Prostate gland (tissue), 2 donors: ENCODE measurements around the gene RRAS2. TPM values are rescaled to one million over a fixed set of nuclear protein-coding genes. Genes with fewer than 3 reads are reported as not detected.
"Not testable (repeated sequence)": the region's sequence is repeated elsewhere in the genome, so short reads cannot be mapped to it uniquely, and the experiment has no call there.

Source experiments
- DNase-seq: peaks from one replicate; pipeline ENCODE4 v3.0.0-alpha.2; 2019; ENCODE audit warnings: low spot score
- H3K27ac ChIP-seq, 2 donors: fragments of 200-600 bp; sonication (generic); 2 replicates each; pipeline ENCODE4 v1.5.1; 2017 to 2019
- H3K27me3 ChIP-seq: fragments of 200-600 bp; sonication (generic); replicated peaks from 2 replicates; pipeline ENCODE4 v1.5.1; 2019; ENCODE audit not compliant: insufficient read depth
- H3K36me3 ChIP-seq, 2 donors: fragments of 200-600 bp; sonication (generic); 1 replicate in 1 of 2; 2 replicates in 1 of 2; pipeline versions ENCODE4 v1.5.1 to v1.8.1; 2017 to 2019
- H3K4me1 ChIP-seq: fragments of 200-600 bp; sonication (generic); replicated peaks from 2 replicates; pipeline ENCODE4 v1.5.1; 2019
- H3K4me3 ChIP-seq, 2 donors: fragments of 200-600 bp; sonication (generic); 2 replicates each; pipeline ENCODE4 v1.5.1; 2017 to 2019
- H3K9me3 ChIP-seq: fragments of 200-600 bp; sonication (generic); 2 replicates; pipeline ENCODE4 v1.5.1; 2017
- CTCF ChIP-seq, 4 experiments: fragments of 200-600 bp in 2 of 4; fragments of 450-650 bp in 2 of 4; sonication (generic) in 2 of 4; IDR thresholded peaks; 1 replicate in 3 of 4; 2 replicates in 1 of 4; pipeline ENCODE4 v1.5.1; 2016 to 2019; ENCODE audit warnings: antibody characterized with exemption in 4 of 4, mild to moderate bottlenecking in 2 of 4, moderate library complexity in 2 of 4
- POLR2A ChIP-seq: fragments of 450-650 bp; IDR thresholded peaks from one replicate; pipeline ENCODE4 v1.6.1; 2016; ENCODE audit warnings: antibody characterized with exemption, mild to moderate bottlenecking
- POLR2AphosphoS5 ChIP-seq: sonication (generic); formaldehyde crosslinking; IDR thresholded peaks from one replicate; pipeline ENCODE4 v1.6.1; 2017; ENCODE audit warnings: antibody characterized with exemption
- WGBS: methylation state at CpG from one replicate; pipeline ENCODE4 v1.1.5; 2018; 5-methylcytosine and 5-hydroxymethylcytosine counted together
- intact Hi-C: fragments of 100-400 bp; cut with DNase I; formaldehyde crosslinking; loops from one replicate; pipeline ENCODE4 v1.14.2; 2022
- total RNA-seq, 2 donors: library from RNA; depleted of rRNA; stranded (reverse); fragments of >200 nt; gene quantifications; one replicate each; pipeline ENCODE4 v1.1.0, GENCODE V29; 2016

The RRAS2 gene
- total RNA-seq, 2 donors from 2014 or later, result 40.5 to 59.6 TPM

- TF ChIP-seq POLR2AphosphoS5 (no peak), POLR2A (no peak), CTCF (IDR thresholded peaks at IDR 0.05) (no peak)
- no peaks in the 10 kb centered on the region for H3K4me1 ChIP-seq
- 88% methylated on average over 2 of the region's 2 CpGs for WGBS
- no peak overlapping the region for H3K27ac ChIP-seq
- H3K27me3 ChIP-seq, result no peaks in the 10 kb centered on the region
- H3K36me3 ChIP-seq, result no peaks in the 10 kb centered on the region
- no peak for DNase-seq
- H3K4me3 ChIP-seq, result no peak overlapping the region
- no peaks in the 10 kb centered on the region for H3K9me3 ChIP-seq
- intact Hi-C loops, result loop anchor here (5.0 kb wide), 1 partner anchor 38 kb away; no protein-coding TSS in a partner anchor
Observed at GRCh38 chr11:14350215-14350614, 8.8 kb downstream of the RRAS2 start.

DNA sequence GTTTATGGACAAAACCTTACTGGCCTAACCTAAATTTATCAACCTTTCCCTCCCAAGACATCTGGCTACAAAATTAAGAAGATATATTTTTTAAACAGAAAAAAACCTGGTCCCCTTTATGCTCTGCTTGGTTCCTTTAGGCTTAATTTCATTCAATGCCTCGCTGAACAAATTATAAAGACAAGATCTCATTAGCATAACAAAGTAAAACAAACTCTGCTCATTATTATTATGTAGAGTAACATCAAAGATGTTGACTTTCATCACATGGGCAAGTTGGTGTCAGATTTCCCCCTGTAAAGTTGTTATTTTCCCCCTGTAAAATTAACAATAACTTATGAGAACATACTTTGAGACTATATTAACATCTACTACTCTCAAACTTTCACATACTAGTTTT lies 11.0 kb downstream of the RRAS2 start:
- intact Hi-C loops, result no loop called here
- TF ChIP-seq POLR2A (no peak), POLR2AphosphoS5 (no peak), CTCF (IDR thresholded peaks at IDR 0.05) (no peak)
- no peak overlapping the region for H3K27ac ChIP-seq
- WGBS, result 65% methylated on average over 1 of the region's 1 CpG
- no peaks in the 10 kb centered on the region for H3K36me3 ChIP-seq
- H3K4me3 ChIP-seq, result no peak overlapping the region
- no peaks in the 10 kb centered on the region for H3K4me1 ChIP-seq
- H3K27me3 ChIP-seq, result no peaks in the 10 kb centered on the region
- no peaks in the 10 kb centered on the region for H3K9me3 ChIP-seq
- no peak for DNase-seq

DNA sequence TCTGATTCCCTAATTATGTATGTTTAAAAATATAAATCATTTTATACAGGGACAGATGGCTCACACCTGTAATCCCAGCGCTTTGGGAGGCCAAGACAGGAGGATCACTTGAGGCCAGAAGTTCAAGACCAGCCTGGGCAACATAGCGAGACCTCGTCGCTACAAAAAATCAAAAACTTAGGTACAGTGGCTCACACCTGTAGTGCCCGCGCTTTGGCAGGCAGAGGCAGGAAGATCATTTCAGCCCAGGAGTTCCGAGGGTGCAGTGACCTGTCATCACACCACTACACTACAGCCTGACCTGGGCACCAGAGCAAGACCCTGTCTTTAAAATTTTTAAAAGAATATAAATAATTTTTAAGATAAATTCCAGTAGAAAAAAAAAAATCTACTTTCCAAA lies 11.5 kb downstream of the RRAS2 start:
- 99% methylated on average over 7 of the region's 7 CpGs for whole genome bisulfite sequencing
- H3K27me3 ChIP-seq, result no peaks in the 10 kb centered on the region
- no peaks in the 10 kb centered on the region for H3K36me3 ChIP-seq
- no peak for DNase-seq
- no peaks in the 10 kb centered on the region for H3K4me1 ChIP-seq
- H3K4me3 ChIP-seq, result no peak overlapping the region
- intact Hi-C loops, result no loop called here
- TF ChIP-seq CTCF (IDR thresholded peaks at IDR 0.05) (no peak), POLR2AphosphoS5 (no peak), POLR2A (no peak)
- no peaks in the 10 kb centered on the region for H3K9me3 ChIP-seq
- no peak overlapping the region for H3K27ac ChIP-seq

GRCh38 chr11:14346303-14346955 lies 12.6 kb downstream of the RRAS2 start:
- Histone ChIP-seq H3K36me3 (no peaks in the 10 kb centered on the region), H3K27me3 (no peaks in the 10 kb centered on the region), H3K27ac (no peak overlapping the region), H3K9me3 (no peaks in the 10 kb centered on the region), H3K4me1 (no peaks in the 10 kb centered on the region), H3K4me3 (no peak overlapping the region)
- intact Hi-C loops, result no loop called here
- TF ChIP-seq POLR2AphosphoS5, result no peak
- TF ChIP-seq CTCF (IDR thresholded peaks at IDR 0.05), result no peak
- no peak for TF ChIP-seq POLR2A
- WGBS, result 96% methylated on average over 2 of the region's 2 CpGs
- DNase-seq, result no peak

DNA sequence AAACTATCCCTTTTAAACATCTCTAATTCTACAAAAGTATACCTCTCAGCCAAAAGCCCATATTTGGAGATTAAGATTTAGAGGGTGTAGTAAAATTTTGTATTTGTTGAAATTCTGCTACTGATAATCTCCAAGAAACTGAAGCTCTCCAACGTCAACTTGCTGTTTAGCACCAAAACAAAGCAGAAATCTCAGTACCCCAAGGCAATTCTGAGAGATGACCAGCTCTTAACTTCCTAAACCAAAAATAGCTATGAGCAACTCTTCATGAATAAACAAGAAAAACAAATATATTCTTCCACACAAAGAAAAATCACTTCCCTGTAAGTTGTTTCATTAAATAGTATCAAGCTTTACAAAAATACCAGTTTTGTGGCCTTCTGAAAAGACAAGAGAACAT lies 13.3 kb downstream of the RRAS2 start:
- TF ChIP-seq CTCF (IDR thresholded peaks at IDR 0.05) (no peak), POLR2A (no peak), POLR2AphosphoS5 (no peak)
- 79% methylated on average over 1 of the region's 1 CpG for WGBS
- Histone ChIP-seq H3K27ac (no peak overlapping the region), H3K9me3 (no peaks in the 10 kb centered on the region), H3K36me3 (no peaks in the 10 kb centered on the region), H3K4me1 (no peaks in the 10 kb centered on the region), H3K27me3 (no peaks in the 10 kb centered on the region), H3K4me3 (no peak overlapping the region)
- intact Hi-C loops, result no loop called here
- DNase-seq, result no peak

DNA sequence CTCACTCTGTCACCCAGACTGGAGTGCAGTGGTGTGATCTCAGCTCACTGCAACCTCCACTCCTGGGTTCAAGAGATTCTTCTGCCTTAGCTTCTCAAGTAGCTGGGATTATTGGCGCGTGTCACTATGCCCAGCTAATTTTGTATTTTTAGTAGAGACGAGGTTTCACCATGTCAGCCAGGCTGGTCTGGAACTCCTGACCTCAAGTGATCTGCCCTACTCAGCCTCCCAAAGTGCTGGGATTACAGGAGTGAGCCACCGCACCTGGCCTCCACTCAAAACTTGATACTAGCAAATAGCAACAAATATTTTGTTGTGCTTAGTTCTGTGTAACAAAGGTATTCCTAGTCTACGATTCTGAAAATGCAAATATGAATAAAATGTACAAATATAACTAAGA lies 14.0 kb downstream of the RRAS2 start:
- intact Hi-C loops, H3K27ac ChIP-seq, H3K27me3 ChIP-seq, H3K9me3 ChIP-seq, H3K36me3 ChIP-seq, H3K4me3 ChIP-seq, H3K4me1 ChIP-seq, DNase-seq: not testable (repeated sequence)
- 99% methylated on average over 5 of the region's 5 CpGs for WGBS
